HCT116 (cell line): ENCODE data around the gene AFAP1L1. TPM values are rescaled to one million over a fixed set of nuclear protein-coding genes. Genes with fewer than 3 reads are reported as not detected.

Experiments used
- ATAC-seq: fragments of 200-7000 bp; cut with Tn5 transposase; 2 replicates; pipeline ENCODE4 v1.9.1; 2020; ENCODE audit warnings: mild to moderate bottlenecking, moderate library complexity
- BruUV-seq: library from RNA; stranded (reverse); fragments of 400-500 nt; replicated peaks from 2 replicates; lab custom pipeline; 2021; lab: Mats Ljungman, UMichigan
- CTCF ChIA-PET: fragments of 300-600 bp; sonication (Branson Sonifier 250); formaldehyde crosslinking; loops from one replicate; lab custom pipeline; 2021; ENCODE audit warnings: antibody characterized with exemption; lab: Charles Lee
- POLR2A ChIA-PET: fragments of 300-600, 350-600 bp; sonication (Branson Sonifier 250); formaldehyde crosslinking; loops from one replicate; lab custom pipeline; 2021; ENCODE audit warnings: antibody characterized with exemption; lab: Charles Lee
- RAD21 ChIA-PET, 2 experiments: fragments of 300-600 bp; sonication (Branson Sonifier 250); formaldehyde crosslinking; loops; one replicate each; lab custom pipeline; 2023; ENCODE audit warnings: low total read pairs in 2 of 2; ENCODE audit not compliant: uncharacterized antibody in 2 of 2, unreplicated experiment in 2 of 2, low non-redundant PET in 1 of 2; lab: Charles Lee
- DNase-seq: peaks from one replicate; pipeline ENCODE4 v3.0.0-alpha.2; 2010; ENCODE audit warnings: low read depth, low spot score
- H2AFZ ChIP-seq: fragments of 200-600 bp; shearing (Covaris generic), sonication (generic); 2 replicates; pipeline ENCODE4 v1.6.1; 2017; ENCODE audit warnings: low read depth, mixed run types, mixed read lengths, antibody characterized with exemption, low read length; ENCODE audit not compliant: poor library complexity, severe bottlenecking
- H3K27ac ChIP-seq: 2 replicates; pipeline ENCODE4 v1.5.1; 2012; ENCODE audit warnings: low read depth, low read length
- H3K27me3 ChIP-seq: fragments of 200-600 bp; sonication (generic); 2 replicates; pipeline ENCODE4 v1.6.1; 2016; ENCODE audit warnings: mixed run types, low read length, mixed read lengths; ENCODE audit not compliant: insufficient read depth
- H3K36me3 ChIP-seq, 2 experiments: fragments of 200-500 bp in 1 of 2; fragments of 200-600 bp in 1 of 2; sonication (Bioruptor generic) in 1 of 2; sonication (generic) in 1 of 2; 2 replicates each; pipeline versions ENCODE4 v1.5.1 to v1.6.1; 2014 to 2016; ENCODE audit warnings: low read length in 2 of 2, inconsistent platforms in 1 of 2, mixed read lengths in 1 of 2, mixed run types in 1 of 2; ENCODE audit not compliant: insufficient read depth in 2 of 2, control insufficient read depth in 1 of 2
- H3K4me1 ChIP-seq, 2 experiments: fragments of 200-600 bp in 1 of 2; sonication (generic) in 1 of 2; 2 replicates each; pipeline versions ENCODE4 v1.5.1 to v1.6.1; 2012 to 2017; ENCODE audit warnings: low read length in 2 of 2, inconsistent platforms in 1 of 2, mild to moderate bottlenecking in 1 of 2, mixed read lengths in 1 of 2, mixed run types in 1 of 2, moderate library complexity in 1 of 2; ENCODE audit not compliant: insufficient read depth in 2 of 2, control insufficient read depth in 1 of 2
- H3K4me2 ChIP-seq: fragments of 200-600 bp; sonication (generic); 2 replicates; pipeline ENCODE4 v1.6.1; 2017; ENCODE audit warnings: mixed run types, low read length, mixed read lengths
- H3K4me3 ChIP-seq, 2 experiments: fragments of 200-600 bp in 1 of 2; sonication (generic) in 1 of 2; replicated peaks in 1 of 2; 2 replicates each; pipeline ENCODE4 v1.5.1; 2011 to 2016; ENCODE audit warnings: low read length in 2 of 2, control low read depth in 1 of 2, low read depth in 1 of 2, mild to moderate bottlenecking in 1 of 2, mixed read lengths in 1 of 2, mixed run types in 1 of 2
- H3K79me2 ChIP-seq: fragments of 200-600 bp; sonication (generic); 2 replicates; pipeline ENCODE4 v1.6.1; 2017; ENCODE audit warnings: mild to moderate bottlenecking, mixed run types, low read length, moderate library complexity, mixed read lengths; ENCODE audit not compliant: insufficient read depth
- H3K9ac ChIP-seq: fragments of 200-600 bp; sonication (generic); 2 replicates; pipeline ENCODE4 v1.6.1; 2016; ENCODE audit warnings: low read length, mixed read lengths
- H3K9me2 ChIP-seq: fragments of 200-600 bp; sonication (generic), shearing (Covaris generic); 2 replicates; pipeline ENCODE4 v1.6.1; 2017; ENCODE audit warnings: mixed run types, mild to moderate bottlenecking, moderate library complexity; ENCODE audit not compliant: insufficient read depth
- H3K9me3 ChIP-seq, 2 experiments: fragments of 200-500 bp in 1 of 2; fragments of 200-600 bp in 1 of 2; sonication (Bioruptor generic) in 1 of 2; sonication (generic) in 1 of 2; 2 replicates each; pipeline ENCODE4 v1.6.1; 2014 to 2017; ENCODE audit warnings: low read length in 2 of 2, mixed read lengths in 2 of 2, inconsistent platforms in 1 of 2, low read depth in 1 of 2, mild to moderate bottlenecking in 1 of 2, mixed run types in 1 of 2, moderate library complexity in 1 of 2; ENCODE audit not compliant: control insufficient read depth in 1 of 2, insufficient read depth in 1 of 2
- H4K20me1 ChIP-seq: fragments of 200-600 bp; sonication (generic), shearing (Covaris generic); 2 replicates; pipeline ENCODE4 v1.6.1; 2017; ENCODE audit warnings: mixed run types, mild to moderate bottlenecking, moderate library complexity; ENCODE audit not compliant: insufficient read depth
- CBX3 ChIP-seq: IDR thresholded peaks from 2 replicates; pipeline ENCODE4 v1.6.1; 2012; ENCODE audit warnings: low read depth
- CTCF ChIP-seq, 3 experiments: fragments of 200-600 bp in 1 of 3; sonication (generic) in 1 of 3; IDR thresholded peaks in 2 of 3; conservative IDR thresholded peaks in 1 of 3; 2 replicates each; pipeline ENCODE4 v1.5.1; 2012 to 2017; ENCODE audit warnings: low read depth in 2 of 3, low read length in 2 of 3, antibody characterized with exemption in 1 of 3, borderline replicate concordance in 1 of 3, control low read depth in 1 of 3, mild to moderate bottlenecking in 1 of 3, mixed read lengths in 1 of 3, mixed run types in 1 of 3, moderate library complexity in 1 of 3; ENCODE audit not compliant: insufficient read depth in 1 of 3
- POLR2AphosphoS5 ChIP-seq: IDR thresholded peaks from 2 replicates; pipeline ENCODE4 v1.6.1; 2011; ENCODE audit warnings: mild to moderate bottlenecking, low read depth, low read length, moderate library complexity
- RAD21 ChIP-seq: IDR thresholded peaks from 2 replicates; pipeline ENCODE4 v1.6.1; 2012; ENCODE audit warnings: low read depth, mild to moderate bottlenecking
- SP1 ChIP-seq: IDR thresholded peaks from 2 replicates; pipeline ENCODE4 v1.6.1; 2012; ENCODE audit warnings: low read depth
- SRF ChIP-seq: IDR thresholded peaks from 2 replicates; pipeline ENCODE4 v1.6.1; 2012; ENCODE audit warnings: low read depth
- ZBTB33 ChIP-seq: IDR thresholded peaks from 2 replicates; pipeline ENCODE4 v1.6.1; 2011; ENCODE audit warnings: mild to moderate bottlenecking, low read length, moderate library complexity; ENCODE audit not compliant: insufficient replicate concordance; ENCODE audit errors: extremely low read depth
- ZNF274 ChIP-seq: fragments of 200-500 bp; sonication (Bioruptor generic); IDR thresholded peaks from 2 replicates; pipeline ENCODE4 v1.6.1; 2014; ENCODE audit warnings: mild to moderate bottlenecking, low read depth, low read length, inconsistent platforms
- intact Hi-C: fragments of 100-400 bp; cut with micrococcal nuclease; formaldehyde crosslinking; loops from 2 replicates; pipeline ENCODE4 v1.10.0; 2022
- total RNA-seq: library from RNA; stranded (reverse); gene quantifications from one replicate; pipeline ENCODE4 v1.2.1, GENCODE V29; 2021; ENCODE audit not compliant: unreplicated experiment

AFAP1L1 gene
- total RNA-seq, 1 experiment from 2014 or later = 4.3 TPM

- TF ChIP-seq ZBTB33 = no peak
- TF ChIP-seq SP1 = peak; percentile 59
These were observed 44.4 kb upstream of the AFAP1L1 start (continued) for GRCh38 chr5:149227168-149227826.

- Histone ChIP-seq H3K9me2 (no peaks in the 10 kb centered on the region), H3K4me2 (peak overlapping the region; percentile 64), H3K4me3 (no peak overlapping the region), H3K27me3 (no peaks in the 10 kb centered on the region), H3K27ac (no peak overlapping the region), H3K79me2 (no peaks in the 10 kb centered on the region), H3K36me3 (no peaks in the 10 kb centered on the region), H4K20me1 (no peaks in the 10 kb centered on the region), H3K4me1 (peaks cover 21 to 31% of the 10 kb centered on the region in 2 experiments), H3K9ac (no peak overlapping the region), H3K9me3 (no peaks in the 10 kb centered on the region), H2AFZ (no peak overlapping the region)
- TF ChIP-seq SRF = peak; percentile 40; the same call in 1 of the 2 replicates
- TF ChIP-seq CTCF (IDR thresholded peaks at IDR 0.05 in 2 of 3, conservative IDR thresholded peaks at IDR 0.05 in 1 of 3; ENCODE audit: borderline replicate concordance in 1 of 3, insufficient read depth in 1 of 3, low read depth in 2 of 3, low read length in 2 of 3) = peak; percentile 72 to 97 (median 93)
- TF ChIP-seq POLR2AphosphoS5 = peak; percentile 32; the same call in 1 of the 2 replicates
- TF ChIP-seq ZNF274 = no peak
- TF ChIP-seq RAD21 = peak; percentile 100
- TF ChIP-seq CBX3 = peak; percentile 56; the same call in 1 of the 2 replicates
- ATAC-seq (peak; percentile 98), DNase-seq (peak; percentile 89)
- intact Hi-C loops = loop anchor here (1.0 to 5.0 kb wide), 3 partner anchors 87 to 496 kb away; partner anchors contain the start of gene ABLIM3
- ChIA-PET POLR2A (no interaction called here), RAD21 (interaction anchor here (0.8 to 1.4 kb wide), 8 partner anchors 87 to 113 kb away, joined by 3 to 5 read pairs (median 4); partner anchors contain the start of gene ABLIM3 (in 2 of the 2)), CTCF (interaction anchor here (0.8 to 1.6 kb wide), 9 partner anchors 9 to 497 kb away, joined by 3 to 14 read pairs (median 7); partner anchors contain the start of gene ABLIM3)
- no TSS peak for BruUV-seq
These were observed 42.9 kb upstream of the AFAP1L1 start for GRCh38 chr5:149228618-149229297.
